ENCODE measurements around the gene AIFM1.

DNA sequence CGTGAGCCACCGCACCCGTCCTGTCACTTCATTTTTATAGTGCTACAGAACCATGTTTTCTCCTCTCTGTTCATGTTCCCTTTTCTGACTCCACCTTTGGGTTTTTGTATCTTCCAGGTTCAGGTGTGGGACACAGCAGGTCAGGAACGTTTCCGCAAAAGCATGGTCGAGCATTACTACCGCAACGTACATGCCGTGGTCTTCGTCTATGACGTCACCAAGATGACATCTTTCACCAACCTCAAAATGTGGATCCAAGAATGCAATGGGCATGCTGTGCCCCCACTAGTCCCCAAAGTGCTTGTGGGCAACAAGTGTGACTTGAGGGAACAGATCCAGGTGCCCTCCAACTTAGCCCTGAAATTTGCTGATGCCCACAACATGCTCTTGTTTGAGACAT lies 18.5 kb upstream of the AIFM1 start:
- TF ChIP-seq, protein P1, sequence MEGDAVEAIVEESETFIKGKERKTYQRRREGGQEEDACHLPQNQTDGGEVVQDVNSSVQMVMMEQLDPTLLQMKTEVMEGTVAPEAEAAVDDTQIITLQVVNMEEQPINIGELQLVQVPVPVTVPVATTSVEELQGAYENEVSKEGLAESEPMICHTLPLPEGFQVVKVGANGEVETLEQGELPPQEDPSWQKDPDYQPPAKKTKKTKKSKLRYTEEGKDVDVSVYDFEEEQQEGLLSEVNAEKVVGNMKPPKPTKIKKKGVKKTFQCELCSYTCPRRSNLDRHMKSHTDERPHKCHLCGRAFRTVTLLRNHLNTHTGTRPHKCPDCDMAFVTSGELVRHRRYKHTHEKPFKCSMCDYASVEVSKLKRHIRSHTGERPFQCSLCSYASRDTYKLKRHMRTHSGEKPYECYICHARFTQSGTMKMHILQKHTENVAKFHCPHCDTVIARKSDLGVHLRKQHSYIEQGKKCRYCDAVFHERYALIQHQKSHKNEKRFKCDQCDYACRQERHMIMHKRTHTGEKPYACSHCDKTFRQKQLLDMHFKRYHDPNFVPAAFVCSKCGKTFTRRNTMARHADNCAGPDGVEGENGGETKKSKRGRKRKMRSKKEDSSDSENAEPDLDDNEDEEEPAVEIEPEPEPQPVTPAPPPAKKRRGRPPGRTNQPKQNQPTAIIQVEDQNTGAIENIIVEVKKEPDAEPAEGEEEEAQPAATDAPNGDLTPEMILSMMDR (IDR thresholded peaks at IDR 0.05) = no peak
- TF ChIP-seq POLR2A (IDR thresholded peaks at IDR 0.05) = no peak

All from uterus (tissue), 2 donors.